GM12865 (cell line): ENCODE results near the gene HPSE2.
A peak's percentile ranks its signal among the peaks of the same experiment; 100 is the strongest.

ENCODE experiments used
- DNase-seq: peaks from one replicate; pipeline ENCODE4 v3.0.0; 2010; ENCODE audit warnings: low read depth
- H3K4me3 ChIP-seq: 2 replicates; pipeline ENCODE4 v1.5.1; 2011; ENCODE audit warnings: mild to moderate bottlenecking, low read depth, low read length, control low read depth
- TF ChIP-seq, protein P1 (sequence below): IDR thresholded peaks from 2 replicates; pipeline ENCODE4 v1.5.1; 2011; ENCODE audit warnings: low read length, control low read depth, low read depth, inconsistent platforms; ENCODE audit not compliant: insufficient read depth; ENCODE audit errors: missing control alignments

Gene HPSE2

DNA sequence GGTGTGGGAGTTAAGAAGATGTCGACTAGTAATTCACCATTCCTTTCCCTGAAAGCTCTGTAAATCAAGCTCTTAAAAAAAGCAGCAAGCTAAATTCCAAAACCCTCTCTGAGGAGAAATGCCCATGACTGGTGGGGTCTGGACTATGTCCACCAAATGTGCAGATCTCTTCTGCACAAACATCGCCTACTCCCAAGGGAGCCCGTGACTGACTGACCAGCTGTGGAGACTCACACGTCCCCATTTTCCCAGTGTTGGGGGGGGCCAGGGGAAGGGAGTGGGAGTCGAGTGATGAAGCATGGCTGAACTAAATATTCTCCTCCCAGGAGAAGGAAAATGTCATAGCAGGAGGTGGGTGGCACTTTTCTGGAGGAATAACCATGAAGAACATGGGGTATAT is 624.8 kb downstream of the HPSE2 start:
- no peak for DNase-seq
- TF ChIP-seq, protein P1, sequence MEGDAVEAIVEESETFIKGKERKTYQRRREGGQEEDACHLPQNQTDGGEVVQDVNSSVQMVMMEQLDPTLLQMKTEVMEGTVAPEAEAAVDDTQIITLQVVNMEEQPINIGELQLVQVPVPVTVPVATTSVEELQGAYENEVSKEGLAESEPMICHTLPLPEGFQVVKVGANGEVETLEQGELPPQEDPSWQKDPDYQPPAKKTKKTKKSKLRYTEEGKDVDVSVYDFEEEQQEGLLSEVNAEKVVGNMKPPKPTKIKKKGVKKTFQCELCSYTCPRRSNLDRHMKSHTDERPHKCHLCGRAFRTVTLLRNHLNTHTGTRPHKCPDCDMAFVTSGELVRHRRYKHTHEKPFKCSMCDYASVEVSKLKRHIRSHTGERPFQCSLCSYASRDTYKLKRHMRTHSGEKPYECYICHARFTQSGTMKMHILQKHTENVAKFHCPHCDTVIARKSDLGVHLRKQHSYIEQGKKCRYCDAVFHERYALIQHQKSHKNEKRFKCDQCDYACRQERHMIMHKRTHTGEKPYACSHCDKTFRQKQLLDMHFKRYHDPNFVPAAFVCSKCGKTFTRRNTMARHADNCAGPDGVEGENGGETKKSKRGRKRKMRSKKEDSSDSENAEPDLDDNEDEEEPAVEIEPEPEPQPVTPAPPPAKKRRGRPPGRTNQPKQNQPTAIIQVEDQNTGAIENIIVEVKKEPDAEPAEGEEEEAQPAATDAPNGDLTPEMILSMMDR, result no peak
- H3K4me3 ChIP-seq, result no peak overlapping the region

DNA sequence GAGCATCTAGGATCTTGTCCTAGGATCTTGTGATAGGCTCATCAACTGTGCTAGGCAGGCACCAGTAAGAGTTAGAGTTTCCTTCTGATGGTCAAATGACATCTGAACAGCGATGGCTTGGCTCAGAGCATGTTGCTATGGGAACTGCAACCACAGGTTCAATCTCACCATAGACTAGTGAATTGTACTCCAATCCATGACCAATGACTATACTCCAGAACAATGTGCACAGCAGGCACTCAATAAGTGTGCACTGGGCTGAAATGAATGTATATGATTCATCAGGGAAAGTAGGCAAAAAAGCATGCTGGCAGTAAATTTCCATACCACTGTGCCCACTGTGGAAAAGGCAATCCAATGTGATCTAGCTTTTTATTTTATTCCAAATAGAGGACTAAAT is 625.4 kb downstream of the HPSE2 start:
- TF ChIP-seq, protein P1, result no peak
- DNase-seq, result no peak
- no peak overlapping the region for H3K4me3 ChIP-seq

DNA sequence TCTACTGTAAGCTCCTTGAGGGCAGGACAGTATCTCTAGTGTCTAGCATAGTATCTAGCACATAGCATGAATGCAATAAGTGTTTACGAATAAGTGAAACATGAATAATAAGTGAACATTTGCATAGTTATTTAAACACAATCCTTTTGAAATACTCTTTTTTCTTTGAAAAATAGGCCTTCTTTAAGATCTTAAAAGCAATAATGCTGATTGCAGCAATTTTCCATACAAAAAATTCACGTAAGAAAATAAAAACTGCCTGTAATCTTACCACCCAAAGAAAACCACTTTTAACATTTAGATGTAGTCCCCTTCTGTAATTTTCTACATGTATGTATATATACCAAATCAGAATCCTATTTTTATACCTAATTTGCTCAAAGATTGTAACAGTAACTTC is 626.4 kb downstream of the HPSE2 start:
- H3K4me3 ChIP-seq, result no peak overlapping the region
- no peak for DNase-seq
- TF ChIP-seq, protein P1, result no peak

DNA sequence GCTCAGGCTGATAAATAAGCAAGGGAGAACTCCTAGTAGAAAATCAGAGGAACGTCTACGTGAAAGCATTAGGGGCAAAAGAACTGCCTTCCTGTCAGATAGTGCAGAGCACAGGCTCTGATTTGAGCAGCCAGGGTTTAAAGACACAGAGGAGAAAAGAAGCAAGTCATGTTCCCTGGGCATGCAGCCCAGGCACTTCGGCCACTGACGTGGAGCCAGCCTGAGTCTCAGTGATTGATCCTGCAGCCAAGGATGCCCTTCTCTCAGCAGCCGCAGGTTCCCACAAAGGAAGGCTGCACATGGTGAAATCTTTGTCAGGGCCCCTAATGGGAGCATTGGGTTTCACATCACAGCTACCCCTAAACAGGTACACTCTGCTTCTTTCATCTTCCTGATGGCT is 627.2 kb downstream of the HPSE2 start:
- DNase-seq, result no peak
- TF ChIP-seq, protein P1, result no peak
- H3K4me3 ChIP-seq, result no peak overlapping the region

GRCh38 chr10:98602224-98602623 is 633.4 kb downstream of the HPSE2 start:
- TF ChIP-seq, protein P1, result no peak
- peak; percentile 26 for DNase-seq
- no peak overlapping the region for H3K4me3 ChIP-seq

DNA sequence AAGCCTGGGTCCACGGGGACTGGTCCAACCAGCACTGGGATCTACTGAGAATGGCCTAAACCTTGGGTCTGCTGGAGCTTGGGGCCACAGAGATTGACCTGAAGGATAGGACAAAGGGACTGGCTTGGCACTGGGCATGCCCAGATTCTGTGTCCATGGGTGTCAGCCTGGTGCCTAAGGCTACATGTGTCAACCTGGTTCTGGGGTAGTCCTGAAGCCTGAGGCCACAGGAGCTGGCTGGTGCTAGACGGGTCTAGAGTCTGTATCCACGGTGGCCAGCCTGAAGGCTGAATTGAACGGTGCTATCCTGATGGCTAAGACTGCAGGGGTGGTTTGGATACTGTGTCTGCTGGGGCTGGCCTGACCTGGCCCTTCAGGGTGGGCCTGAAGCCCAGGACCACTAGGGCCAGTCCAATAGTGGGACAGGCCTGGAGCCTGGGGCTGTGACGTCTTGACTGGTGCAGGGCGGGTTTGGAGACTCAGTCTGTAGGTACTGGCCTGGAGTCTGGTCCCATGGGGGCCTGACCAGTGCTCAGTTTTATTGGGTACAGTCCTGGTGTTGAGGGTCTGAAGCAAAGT is 636.5 kb downstream of the HPSE2 start:
- TF ChIP-seq, protein P1, result no peak
- H3K4me3 ChIP-seq, result no peak overlapping the region
- DNase-seq, result no peak

DNA sequence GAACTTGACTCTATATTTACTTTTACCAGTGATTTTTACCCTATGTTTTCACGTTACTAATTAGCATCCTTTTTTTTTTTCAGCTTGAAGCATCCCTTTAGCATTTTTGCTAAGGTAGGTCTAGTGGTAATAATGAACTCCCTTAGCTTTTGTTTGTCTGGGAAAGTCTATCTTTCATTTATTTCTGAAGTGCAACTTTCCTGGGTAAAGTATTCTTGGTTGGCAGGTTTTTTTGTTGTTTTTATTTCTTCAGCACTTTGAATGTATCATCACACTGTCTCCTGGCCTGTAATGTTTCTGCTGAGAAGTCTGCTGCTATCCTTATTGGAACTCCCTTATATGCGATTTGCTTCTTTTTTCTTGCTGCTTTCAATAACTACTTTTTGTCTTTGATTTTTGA is 639.2 kb downstream of the HPSE2 start:
- DNase-seq, result no peak
- no peak overlapping the region for H3K4me3 ChIP-seq
- TF ChIP-seq, protein P1, result no peak
